Activated T-helper 17 cell treated with anti-CD3 and anti-CD28 coated beads, Interleukin-2, amount 50 U/mL, for 72 hours (primary cell): ENCODE measurements around the gene ASB14. TPM values are rescaled to one million over a fixed set of nuclear protein-coding genes. Genes with fewer than 3 reads are reported as not detected.

ENCODE experiments used
- ATAC-seq: fragments of 150-1000 bp; cut with Tn5 transposase; replicated peaks from 2 replicates; pipeline ENCODE4 v1.10.0; 2021; ENCODE audit warnings: mild to moderate bottlenecking, moderate library complexity
- H3K27ac Mint-ChIP-seq: one replicate; pipeline ENCODE4 v1.8.0; 2022; ENCODE audit warnings: mixed read lengths
- H3K27me3 Mint-ChIP-seq: one replicate; pipeline ENCODE4 v1.8.0; 2022; ENCODE audit warnings: mixed read lengths
- H3K36me3 Mint-ChIP-seq: one replicate; pipeline ENCODE4 v1.8.0; 2022; ENCODE audit warnings: low read depth, mild to moderate bottlenecking, mixed read lengths
- H3K4me1 Mint-ChIP-seq: one replicate; pipeline ENCODE4 v1.8.0; 2022; ENCODE audit warnings: mixed read lengths
- H3K4me3 Mint-ChIP-seq: one replicate; pipeline ENCODE4 v1.8.0; 2022; ENCODE audit warnings: mild to moderate bottlenecking, mixed read lengths
- H3K9me3 Mint-ChIP-seq: one replicate; pipeline ENCODE4 v1.8.0; 2022; ENCODE audit warnings: mixed read lengths
- total RNA-seq, 2 donors: library from RNA; stranded (reverse); gene quantifications; one replicate each; pipeline ENCODE4 v1.2.3, GENCODE V29; 2022

The ASB14 gene
- total RNA-seq, 2 donors from 2014 or later, result not detected

- no peaks in the 10 kb centered on the region for H3K4me1 Mint-ChIP-seq
- H3K36me3 Mint-ChIP-seq, result no peaks in the 10 kb centered on the region
- no peak overlapping the region for H3K27ac Mint-ChIP-seq
- H3K27me3 Mint-ChIP-seq, result no peaks in the 10 kb centered on the region
- no peaks in the 10 kb centered on the region for H3K9me3 Mint-ChIP-seq
- peak; percentile 62 for ATAC-seq
- H3K4me3 Mint-ChIP-seq, result no peak overlapping the region
Observed at GRCh38 chr3:57281715-57282114, 10.8 kb downstream of the ASB14 start.

- no peak for ATAC-seq
- H3K4me3 Mint-ChIP-seq, result no peak overlapping the region
- H3K9me3 Mint-ChIP-seq, result no peaks in the 10 kb centered on the region
- no peaks in the 10 kb centered on the region for H3K4me1 Mint-ChIP-seq
- H3K27me3 Mint-ChIP-seq, result no peaks in the 10 kb centered on the region
- H3K36me3 Mint-ChIP-seq, result peaks cover under 1% of the 10 kb centered on the region
- no peak overlapping the region for H3K27ac Mint-ChIP-seq
Observed at GRCh38 chr3:57279685-57280084, 12.8 kb downstream of the ASB14 start.

- no peak overlapping the region for H3K27ac Mint-ChIP-seq
- ATAC-seq, result no peak
- H3K36me3 Mint-ChIP-seq, result peaks cover 12% of the 10 kb centered on the region
- H3K4me1 Mint-ChIP-seq, result no peaks in the 10 kb centered on the region
- no peaks in the 10 kb centered on the region for H3K27me3 Mint-ChIP-seq
- no peak overlapping the region for H3K4me3 Mint-ChIP-seq
- H3K9me3 Mint-ChIP-seq, result no peaks in the 10 kb centered on the region
Observed at GRCh38 chr3:57278237-57278636, 14.2 kb downstream of the ASB14 start.

- no peak overlapping the region for H3K27ac Mint-ChIP-seq
Observed at GRCh38 chr3:57275393-57275792, 17.1 kb downstream of the ASB14 start.

GRCh38 chr3:57274845-57275244 lies 17.6 kb downstream of the ASB14 start:
- no peaks in the 10 kb centered on the region for H3K9me3 Mint-ChIP-seq
- no peak overlapping the region for H3K27ac Mint-ChIP-seq
- no peak overlapping the region for H3K4me3 Mint-ChIP-seq
- ATAC-seq, result no peak
- H3K36me3 Mint-ChIP-seq, result peaks cover 44% of the 10 kb centered on the region
- no peaks in the 10 kb centered on the region for H3K27me3 Mint-ChIP-seq
- no peaks in the 10 kb centered on the region for H3K4me1 Mint-ChIP-seq

More at GRCh38 chr3:57275393-57275792, 17.1 kb downstream of the ASB14 start:
- H3K27me3 Mint-ChIP-seq, result no peaks in the 10 kb centered on the region
- no peak overlapping the region for H3K4me3 Mint-ChIP-seq
- peaks cover 39% of the 10 kb centered on the region for H3K36me3 Mint-ChIP-seq
- ATAC-seq, result no peak
- H3K9me3 Mint-ChIP-seq, result no peaks in the 10 kb centered on the region
- no peaks in the 10 kb centered on the region for H3K4me1 Mint-ChIP-seq

GRCh38 chr3:57268416-57268815 lies 24.1 kb downstream of the ASB14 start:
- H3K9me3 Mint-ChIP-seq, result peaks cover 3% of the 10 kb centered on the region
- H3K27ac Mint-ChIP-seq, result no peak overlapping the region
- peaks cover 5% of the 10 kb centered on the region for H3K4me1 Mint-ChIP-seq
- H3K4me3 Mint-ChIP-seq, result no peak overlapping the region
- H3K36me3 Mint-ChIP-seq, result peaks cover 98% of the 10 kb centered on the region
- no peaks in the 10 kb centered on the region for H3K27me3 Mint-ChIP-seq
- no peak for ATAC-seq

GRCh38 chr3:57261929-57262328 lies 30.6 kb downstream of the ASB14 start:
- no peaks in the 10 kb centered on the region for H3K27me3 Mint-ChIP-seq
- no peak overlapping the region for H3K4me3 Mint-ChIP-seq
- peaks cover 100% of the 10 kb centered on the region for H3K36me3 Mint-ChIP-seq

GRCh38 chr3:57261119-57261518 lies 31.4 kb downstream of the ASB14 start:
- no peak overlapping the region for H3K4me3 Mint-ChIP-seq

More at GRCh38 chr3:57261929-57262328, 30.6 kb downstream of the ASB14 start:
- peaks cover 5% of the 10 kb centered on the region for H3K9me3 Mint-ChIP-seq
- peaks cover 5% of the 10 kb centered on the region for H3K4me1 Mint-ChIP-seq
- ATAC-seq, result no peak
- no peak overlapping the region for H3K27ac Mint-ChIP-seq

GRCh38 chr3:57257678-57258077 lies 34.8 kb downstream of the ASB14 start:
- Mint-ChIP-seq H3K9me3 (no peaks in the 10 kb centered on the region), H3K4me1 (peaks cover 5% of the 10 kb centered on the region), H3K27me3 (no peaks in the 10 kb centered on the region), H3K36me3 (peaks cover 84% of the 10 kb centered on the region), H3K27ac (no peak overlapping the region), H3K4me3 (no peak overlapping the region)
- no peak for ATAC-seq

More at GRCh38 chr3:57261119-57261518, 31.4 kb downstream of the ASB14 start:
- ATAC-seq, result no peak
- no peak overlapping the region for H3K27ac Mint-ChIP-seq
- H3K27me3 Mint-ChIP-seq, result no peaks in the 10 kb centered on the region
- H3K4me1 Mint-ChIP-seq, result peaks cover 5% of the 10 kb centered on the region
- peaks cover 95% of the 10 kb centered on the region for H3K36me3 Mint-ChIP-seq
- H3K9me3 Mint-ChIP-seq, result peaks cover 5% of the 10 kb centered on the region

GRCh38 chr3:57256844-57257243 lies 35.6 kb downstream of the ASB14 start:
- ATAC-seq, result no peak
- H3K36me3 Mint-ChIP-seq, result peaks cover 84% of the 10 kb centered on the region
- no peaks in the 10 kb centered on the region for H3K9me3 Mint-ChIP-seq
- peaks cover 5% of the 10 kb centered on the region for H3K4me1 Mint-ChIP-seq
- no peaks in the 10 kb centered on the region for H3K27me3 Mint-ChIP-seq
- no peak overlapping the region for H3K27ac Mint-ChIP-seq
- no peak overlapping the region for H3K4me3 Mint-ChIP-seq

- Mint-ChIP-seq H3K4me1 (peaks cover 5% of the 10 kb centered on the region), H3K4me3 (no peak overlapping the region), H3K27ac (no peak overlapping the region), H3K27me3 (no peaks in the 10 kb centered on the region), H3K9me3 (no peaks in the 10 kb centered on the region), H3K36me3 (peaks cover 71% of the 10 kb centered on the region)
- ATAC-seq, result no peak
Observed at GRCh38 chr3:57252404-57252803, 40.1 kb downstream of the ASB14 start.

GRCh38 chr3:57244946-57245345 lies 47.5 kb downstream of the ASB14 start:
- no peak for ATAC-seq
- H3K27ac Mint-ChIP-seq, result no peak overlapping the region
- H3K27me3 Mint-ChIP-seq, result no peaks in the 10 kb centered on the region
- H3K36me3 Mint-ChIP-seq, result peaks cover 98% of the 10 kb centered on the region
- H3K9me3 Mint-ChIP-seq, result no peaks in the 10 kb centered on the region
- H3K4me1 Mint-ChIP-seq, result no peaks in the 10 kb centered on the region
- no peak overlapping the region for H3K4me3 Mint-ChIP-seq

- H3K9me3 Mint-ChIP-seq, result no peaks in the 10 kb centered on the region
- H3K4me1 Mint-ChIP-seq, result no peaks in the 10 kb centered on the region
- peaks cover 44% of the 10 kb centered on the region for H3K36me3 Mint-ChIP-seq
- ATAC-seq, result no peak
- no peak overlapping the region for H3K4me3 Mint-ChIP-seq
- H3K27ac Mint-ChIP-seq, result no peak overlapping the region
- H3K27me3 Mint-ChIP-seq, result no peaks in the 10 kb centered on the region
Observed at GRCh38 chr3:57234613-57235575, 57.6 kb downstream of the ASB14 start.

- H3K27me3 Mint-ChIP-seq, result no peaks in the 10 kb centered on the region
- peaks cover 39% of the 10 kb centered on the region for H3K36me3 Mint-ChIP-seq
- H3K4me1 Mint-ChIP-seq, result peaks cover 7% of the 10 kb centered on the region
- no peak overlapping the region for H3K4me3 Mint-ChIP-seq
- no peak overlapping the region for H3K27ac Mint-ChIP-seq
- no peak for ATAC-seq
- no peaks in the 10 kb centered on the region for H3K9me3 Mint-ChIP-seq
Observed at GRCh38 chr3:57233799-57234198, 58.7 kb downstream of the ASB14 start.

- Mint-ChIP-seq H3K27ac (no peak overlapping the region), H3K27me3 (no peaks in the 10 kb centered on the region), H3K4me3 (peak overlapping the region; percentile 92), H3K4me1 (peaks cover 9% of the 10 kb centered on the region), H3K9me3 (no peaks in the 10 kb centered on the region), H3K36me3 (peaks cover 12% of the 10 kb centered on the region)
- ATAC-seq, result no peak
Observed at GRCh38 chr3:57230006-57230405, 62.5 kb downstream of the ASB14 start.
